Measurements from ENCODE around the gene PLA2G2D. TPM values are rescaled to one million over a fixed set of nuclear protein-coding genes. Genes with fewer than 3 reads are reported as not detected.

The PLA2G2D gene
- total RNA-seq, 1 experiment from 2014 or later = not detected

DNA sequence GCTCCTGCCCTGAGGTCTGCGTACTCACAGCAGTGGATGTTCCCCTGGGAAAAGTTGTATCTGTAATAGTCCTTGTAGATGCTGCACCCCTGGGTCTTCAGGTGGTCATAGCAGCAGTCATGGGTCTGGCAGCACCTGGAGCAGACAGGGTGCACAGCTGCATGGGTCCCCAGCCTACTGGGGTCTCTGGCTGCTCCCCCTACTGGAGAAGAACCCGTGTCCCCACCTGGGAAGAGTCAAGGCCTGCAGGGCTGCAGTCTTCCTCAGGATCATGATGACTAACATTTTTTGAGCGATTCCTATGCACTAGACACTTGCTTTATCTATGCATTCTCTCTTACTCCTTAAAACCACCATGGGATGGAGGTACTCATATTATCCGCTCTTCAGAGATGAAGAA lies 3.9 kb downstream of the PLA2G2D start:
- no peak for DNase-seq (ENCODE audit: low spot score)

DNA sequence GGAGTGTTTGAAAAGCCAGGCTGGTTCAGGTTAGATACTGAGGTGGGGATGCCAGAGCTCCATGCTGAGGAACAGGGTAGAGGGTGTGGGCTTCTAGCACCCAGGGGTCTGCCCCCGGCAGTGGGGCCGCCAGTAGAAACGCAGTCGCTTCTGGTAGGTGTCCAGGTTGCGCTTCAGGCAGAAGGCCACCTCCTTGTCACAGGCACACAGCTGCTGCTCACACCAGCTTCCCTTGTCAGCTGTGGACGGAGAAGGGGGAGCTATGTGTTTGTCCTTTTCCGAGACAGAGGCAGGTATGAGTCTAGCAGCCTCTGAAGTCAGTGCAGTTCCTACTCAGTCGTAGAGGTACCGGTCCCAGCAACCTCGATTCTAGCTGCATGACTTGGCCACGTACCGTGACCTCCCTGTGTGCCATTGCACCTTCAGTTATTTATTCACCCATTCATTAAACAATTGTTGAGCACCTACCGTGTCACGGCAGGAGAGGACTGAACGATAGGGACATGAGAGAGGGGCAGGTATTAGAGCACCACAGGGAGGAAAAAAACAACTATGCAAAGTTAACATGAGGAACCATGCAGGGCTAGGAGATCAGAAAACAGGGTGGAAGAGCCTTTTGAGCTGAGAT lies 5.2 kb downstream of the PLA2G2D start:
- DNase-seq (ENCODE audit: low spot score) = no peak

DNA sequence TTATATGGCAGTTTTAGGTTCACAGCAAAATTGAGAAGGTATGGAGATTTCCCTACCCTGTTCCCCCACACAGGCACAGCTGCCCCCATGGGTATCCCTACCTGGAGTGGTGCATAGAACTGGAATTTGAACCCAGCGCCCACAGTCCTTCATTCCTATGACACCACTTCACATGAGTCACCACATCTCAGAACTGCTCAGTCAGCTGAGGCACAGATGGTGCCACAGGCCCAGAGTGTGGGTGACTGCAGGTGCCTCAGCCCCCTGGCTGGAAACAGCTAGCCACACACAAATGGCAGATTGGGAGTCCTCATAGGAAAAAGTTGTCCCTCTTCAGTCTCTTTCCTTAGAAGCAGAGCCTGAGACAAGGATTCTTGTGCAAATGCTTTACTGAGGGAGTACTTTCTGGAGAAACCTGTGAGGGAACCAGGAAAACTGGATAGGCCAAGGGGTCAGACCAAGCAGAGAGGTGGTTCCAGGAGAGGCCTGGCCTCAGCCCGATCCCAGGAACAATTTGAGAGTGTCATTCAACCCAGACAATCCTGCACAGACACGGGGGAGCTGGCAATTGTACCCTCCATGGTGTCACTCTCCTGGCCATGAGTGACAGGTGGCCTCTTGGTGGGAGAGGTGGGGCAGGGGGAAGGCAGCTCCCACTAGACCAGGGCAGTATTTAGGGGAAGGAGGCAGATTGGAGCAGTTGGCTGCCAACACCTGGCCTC lies 6.9 kb downstream of the PLA2G2D start:
- DNase-seq (ENCODE audit: low spot score) = peak; percentile 29

DNA sequence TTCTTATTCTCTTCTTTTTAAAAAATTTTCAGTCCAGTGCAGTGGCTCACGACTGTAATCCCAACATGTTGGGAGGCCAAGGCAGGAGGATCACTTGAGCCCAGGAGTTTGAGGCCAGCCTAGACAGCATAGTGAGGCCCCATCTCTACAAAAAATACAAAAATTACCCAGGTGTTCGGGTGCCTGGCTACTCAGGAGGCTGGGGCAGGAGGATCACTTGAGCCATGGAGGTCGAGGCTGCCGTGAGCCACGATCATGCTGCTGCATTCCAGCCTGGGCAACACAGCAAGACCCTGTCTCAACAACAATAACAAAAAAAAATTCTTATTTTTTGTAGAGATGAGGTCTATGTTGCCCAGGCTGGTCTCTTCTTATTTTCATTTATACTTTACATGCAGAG lies 7.9 kb downstream of the PLA2G2D start:
- no peak for DNase-seq (ENCODE audit: low spot score)

DNA sequence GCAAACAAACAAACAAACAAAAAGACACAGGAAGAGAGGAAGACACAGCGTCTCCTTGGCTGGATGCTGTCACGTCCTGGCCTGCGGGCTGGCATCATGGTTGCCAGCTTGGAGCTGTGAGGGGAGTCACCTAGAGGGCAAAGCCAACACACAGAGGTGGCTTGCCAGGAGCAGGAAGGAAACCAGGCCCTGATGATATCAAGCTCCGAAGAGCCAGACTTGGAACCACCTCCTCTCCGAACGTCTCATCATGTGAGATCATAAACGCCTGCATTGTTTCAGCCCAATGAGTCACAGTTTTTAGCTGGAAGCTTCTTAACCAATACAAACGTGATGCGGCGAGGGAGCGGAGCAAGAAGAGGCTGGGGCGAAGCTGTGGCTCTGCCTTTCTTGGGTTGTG lies 8.7 kb downstream of the PLA2G2D start:
- peak; percentile 83 for DNase-seq (ENCODE audit: low spot score)

DNA sequence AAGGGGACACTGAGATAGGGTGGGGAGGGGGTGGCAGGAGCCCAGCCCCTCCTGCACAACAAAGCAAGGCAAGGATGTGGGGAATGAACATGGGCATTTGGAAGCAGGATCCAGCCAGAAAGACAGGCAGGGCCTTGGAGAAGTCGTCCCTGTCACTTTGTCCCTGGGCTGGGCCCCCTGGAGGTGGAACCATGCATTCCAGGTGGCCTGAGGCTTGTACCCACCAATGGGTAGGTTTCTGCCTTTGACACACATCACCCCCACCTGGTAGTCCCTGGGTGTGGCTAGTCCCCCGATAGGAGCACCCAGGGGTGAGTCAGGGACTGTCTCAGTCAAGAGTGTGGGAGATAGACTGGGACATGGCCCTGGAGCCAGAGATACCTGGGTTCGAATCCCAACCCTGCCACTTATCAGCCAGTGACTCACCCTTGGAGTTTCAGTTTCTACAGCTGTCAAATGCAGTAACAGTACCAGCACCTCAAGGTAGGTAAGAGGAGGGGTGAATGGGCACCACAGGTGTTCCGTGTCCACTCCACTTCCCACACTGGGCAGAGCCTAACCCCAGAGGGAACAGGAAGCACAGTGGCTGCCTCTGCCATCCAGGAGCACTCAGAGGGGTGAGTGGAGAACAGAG lies 10.0 kb downstream of the PLA2G2D start:
- DNase-seq (ENCODE audit: low spot score) = no peak

DNA sequence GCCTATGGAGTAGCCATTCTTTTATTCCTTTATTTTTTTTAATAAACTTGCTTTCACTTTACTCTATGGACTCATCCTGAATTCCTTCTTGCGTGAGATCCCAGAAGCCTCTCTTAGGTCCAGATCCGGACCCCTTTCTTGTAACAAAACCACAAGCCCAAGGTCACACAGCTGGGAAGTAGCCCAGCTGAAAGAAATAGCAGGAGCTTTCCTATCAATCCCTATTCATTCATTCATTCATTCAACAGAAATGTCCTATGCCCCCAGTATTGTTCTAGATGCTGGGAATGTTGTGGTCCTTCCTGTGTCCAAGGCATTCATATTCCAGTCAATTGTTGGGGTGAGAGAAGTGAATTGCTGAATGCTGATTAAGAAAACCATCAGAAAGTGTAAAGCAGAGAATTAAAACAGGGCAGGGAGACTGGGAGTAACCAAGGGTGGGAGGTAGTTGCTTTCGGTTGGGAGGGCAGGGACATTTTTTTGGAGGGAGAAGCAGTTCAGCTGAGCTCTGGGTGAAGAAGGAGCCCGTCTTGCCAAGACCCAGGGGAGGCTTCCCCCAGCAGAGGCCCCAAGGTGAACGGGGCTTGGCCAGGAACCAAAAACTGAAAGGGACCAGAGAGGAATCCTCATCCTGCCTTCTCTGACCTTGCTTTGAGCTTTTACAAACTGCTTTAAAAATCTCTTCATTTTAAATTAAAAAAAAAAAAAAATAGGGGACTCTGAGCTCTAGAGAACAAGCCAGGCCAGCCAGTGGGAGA lies 10.8 kb downstream of the PLA2G2D start:
- no peak for DNase-seq (ENCODE audit: low spot score)

DNA sequence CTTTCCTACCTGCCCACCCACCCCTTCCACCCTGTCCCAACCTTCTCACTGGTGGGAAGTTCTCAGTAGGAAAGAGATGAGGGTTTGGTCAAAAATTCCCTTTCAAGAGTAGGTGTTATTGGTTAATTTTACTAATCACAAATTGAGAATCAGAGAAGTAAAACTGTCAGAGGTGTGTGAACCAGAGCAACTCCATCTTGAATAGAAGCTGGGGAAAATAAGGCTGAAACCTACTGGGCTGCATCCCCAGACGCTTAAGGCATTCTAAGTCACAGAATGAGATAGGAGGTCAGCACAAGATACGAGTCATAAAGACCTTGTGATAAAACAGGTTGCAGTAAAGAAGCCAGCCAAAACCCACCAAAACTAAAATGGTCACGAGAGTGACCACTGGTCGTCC lies 11.5 kb downstream of the PLA2G2D start:
- DNase-seq (ENCODE audit: low spot score) = no peak

DNA sequence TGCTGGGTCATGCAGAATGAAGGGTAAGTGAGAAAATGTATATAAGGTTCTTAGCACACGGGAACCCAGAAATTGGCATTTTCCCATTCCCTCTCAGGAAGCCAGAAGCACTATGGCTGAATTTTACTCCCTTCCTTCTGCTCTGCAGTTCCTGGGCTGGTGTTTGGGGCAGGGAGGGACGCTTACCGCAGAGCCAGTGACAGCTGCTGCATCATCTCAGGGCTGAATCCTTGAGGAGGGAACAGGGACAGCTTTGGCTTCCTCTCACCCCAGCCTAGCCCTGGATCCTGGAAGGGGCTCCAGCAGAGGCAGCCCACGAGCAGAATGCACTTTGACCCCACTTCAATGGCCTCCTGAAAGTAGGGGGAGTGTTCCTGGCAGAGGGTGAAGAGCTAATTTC lies 12.0 kb downstream of the PLA2G2D start:
- DNase-seq (ENCODE audit: low spot score) = no peak

DNA sequence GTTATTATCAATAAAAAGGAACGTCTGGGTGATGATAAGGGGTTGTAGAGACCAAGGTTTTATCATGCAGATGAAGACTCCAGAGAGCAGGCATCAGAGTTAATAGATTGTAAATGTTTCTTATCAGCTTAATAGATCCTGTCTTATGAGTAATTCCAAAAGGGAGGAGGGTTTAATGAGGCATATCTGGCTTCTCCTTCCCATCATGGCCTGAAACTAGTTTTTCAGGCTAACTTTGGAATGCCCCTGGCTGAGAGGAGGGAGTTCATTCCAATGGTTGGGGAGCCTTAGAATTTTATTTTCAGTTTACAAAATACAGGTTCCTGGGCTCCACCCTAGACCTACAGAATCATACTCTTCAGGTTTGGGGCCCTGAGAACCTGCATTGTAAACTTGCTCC lies 13.5 kb downstream of the PLA2G2D start:
- DNase-seq (ENCODE audit: low spot score) = peak; percentile 52

DNA sequence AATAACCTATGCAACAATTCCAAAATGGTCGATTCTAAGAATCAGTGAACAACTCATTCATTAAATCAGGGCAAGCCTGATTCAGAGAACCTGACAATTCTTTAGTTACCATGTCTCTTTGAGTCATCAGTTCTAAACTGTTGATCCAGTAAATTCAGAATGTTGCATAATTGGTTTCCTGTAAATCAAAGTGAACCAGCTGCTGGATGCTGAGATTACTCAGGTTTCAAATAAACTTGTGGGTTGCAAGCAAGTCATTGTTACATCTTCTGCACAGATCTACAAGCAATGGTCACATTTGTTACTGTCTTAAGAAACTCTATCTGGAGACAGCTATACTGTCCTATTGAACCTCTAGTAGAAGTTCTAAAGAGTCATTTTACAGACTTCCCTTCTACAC lies 16.5 kb downstream of the PLA2G2D start:
- no peak for DNase-seq (ENCODE audit: low spot score)

DNA sequence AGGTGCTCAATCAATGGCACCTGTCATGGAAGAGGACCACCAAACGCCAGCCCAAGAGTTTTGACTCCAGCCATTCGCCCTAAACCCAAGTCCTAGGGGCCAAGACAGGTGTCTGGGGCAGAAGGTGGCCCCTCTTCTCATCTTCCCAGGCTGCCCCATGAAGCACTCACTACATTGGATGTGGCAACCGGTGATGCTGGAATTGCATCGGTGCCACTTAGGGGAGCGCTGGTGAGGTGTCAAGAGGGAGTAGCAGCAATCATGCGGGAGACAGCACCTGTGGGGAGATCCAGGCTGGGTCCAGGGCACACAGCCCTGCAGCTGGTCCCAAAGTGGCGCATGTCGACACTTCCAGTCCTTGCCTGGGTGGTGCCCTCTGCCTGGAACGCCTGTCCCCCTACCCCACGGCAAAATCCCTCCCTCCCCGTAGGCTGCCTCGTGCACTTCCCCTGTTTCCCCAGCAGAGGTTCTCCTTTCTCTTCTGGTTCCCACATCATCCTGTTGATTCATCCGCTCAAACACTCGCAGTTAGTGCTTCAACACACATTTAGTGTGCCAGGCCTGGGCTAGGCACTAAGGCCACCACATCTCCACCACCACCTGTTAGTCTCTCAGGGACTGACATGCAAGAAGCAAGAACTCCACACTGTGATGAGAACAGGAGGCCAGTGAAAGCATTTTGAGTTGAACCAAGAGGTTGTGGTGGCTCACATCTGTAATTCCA lies 18.5 kb downstream of the PLA2G2D start:
- peak; percentile 80 for DNase-seq (ENCODE audit: low spot score)

DNA sequence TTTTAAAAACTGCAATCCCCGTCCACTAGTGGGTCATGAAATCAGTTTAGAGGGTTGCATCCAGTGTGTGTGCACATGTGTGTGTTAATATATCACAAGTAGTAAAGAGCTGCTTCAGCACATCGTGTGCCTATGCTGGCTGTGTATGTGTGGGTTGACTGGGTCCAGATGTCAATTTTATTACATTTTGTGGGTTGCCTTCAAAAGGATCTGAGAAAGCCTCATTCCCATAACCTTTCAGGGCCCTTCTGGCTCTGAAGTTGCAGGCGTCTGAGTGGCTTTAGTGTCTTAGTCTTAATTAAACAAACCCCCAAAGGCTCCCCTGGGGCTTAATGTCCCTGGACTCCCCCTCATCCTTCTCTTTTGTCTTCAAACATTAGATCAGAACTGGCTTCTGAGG lies 19.8 kb downstream of the PLA2G2D start:
- DNase-seq (ENCODE audit: low spot score) = no peak

DNA sequence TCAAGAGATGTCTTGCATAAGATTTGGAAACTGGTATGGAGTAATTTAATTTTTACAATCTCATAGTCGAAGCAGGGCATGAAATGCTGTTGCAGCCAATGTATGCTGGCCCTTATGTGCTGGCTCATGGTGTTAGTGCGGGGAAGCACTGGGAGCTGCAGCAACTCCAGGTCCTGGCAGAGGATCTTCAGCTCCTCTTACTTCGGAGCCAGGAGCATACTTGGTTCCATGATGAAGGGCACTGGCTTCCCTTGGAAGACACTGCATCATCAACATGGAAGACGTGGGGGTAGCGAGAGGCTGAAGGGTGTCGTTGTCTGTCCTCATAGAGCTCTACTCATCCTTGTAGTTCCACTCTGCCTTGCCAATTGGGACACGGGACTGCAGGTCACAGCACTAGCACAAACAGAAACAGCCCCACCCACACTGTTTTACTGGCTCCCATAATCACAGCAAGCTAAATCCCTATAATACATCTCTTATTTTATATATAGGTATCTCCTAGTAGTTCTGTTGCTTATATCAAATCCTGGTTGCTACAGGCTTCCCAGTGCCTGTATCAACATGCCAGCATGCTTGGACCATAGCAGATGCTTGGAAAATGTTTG lies 22.4 kb downstream of the PLA2G2D start:
- no peak for DNase-seq (ENCODE audit: low spot score)

DNA sequence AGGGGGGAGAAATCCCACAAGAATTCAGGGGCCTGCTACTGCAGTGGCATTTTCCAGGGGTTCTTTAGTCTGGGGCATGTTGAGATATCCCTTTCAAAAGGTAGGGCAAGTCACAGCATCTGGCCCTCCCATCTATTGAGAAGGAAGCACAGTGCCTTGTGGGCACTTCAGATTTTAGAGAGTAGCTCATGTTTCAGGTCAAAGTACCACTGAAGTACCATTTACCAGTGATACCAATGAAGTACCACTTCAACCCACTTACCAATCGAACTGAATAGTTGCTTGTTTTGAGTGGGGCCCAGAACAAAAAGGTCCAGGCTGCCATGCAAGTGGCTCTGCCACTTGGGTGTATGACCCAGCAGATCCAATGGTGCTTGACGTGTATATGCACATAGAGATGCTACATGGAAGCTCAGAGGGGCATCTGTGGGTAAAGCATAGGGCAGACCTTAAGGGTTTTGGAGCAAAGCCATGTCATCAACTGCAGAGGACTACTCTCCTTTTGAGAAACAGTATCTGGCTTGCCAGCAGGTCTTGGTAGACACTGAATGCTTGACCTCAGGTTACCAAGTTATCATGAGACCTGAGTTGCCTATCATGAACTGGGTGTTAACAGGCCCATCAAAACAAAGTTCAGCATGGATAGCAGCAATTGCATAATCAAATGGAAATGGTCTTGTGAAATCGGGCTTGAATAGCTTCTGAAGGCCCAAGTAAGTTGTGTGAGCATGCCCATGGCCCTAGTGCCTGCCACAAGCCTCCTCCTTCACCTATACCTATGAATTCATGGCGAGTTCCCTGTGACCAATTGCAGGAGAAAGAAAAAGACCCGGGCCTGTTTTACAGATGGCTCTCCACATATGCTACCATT lies 23.5 kb downstream of the PLA2G2D start:
- DNase-seq (ENCODE audit: low spot score) = no peak

DNA sequence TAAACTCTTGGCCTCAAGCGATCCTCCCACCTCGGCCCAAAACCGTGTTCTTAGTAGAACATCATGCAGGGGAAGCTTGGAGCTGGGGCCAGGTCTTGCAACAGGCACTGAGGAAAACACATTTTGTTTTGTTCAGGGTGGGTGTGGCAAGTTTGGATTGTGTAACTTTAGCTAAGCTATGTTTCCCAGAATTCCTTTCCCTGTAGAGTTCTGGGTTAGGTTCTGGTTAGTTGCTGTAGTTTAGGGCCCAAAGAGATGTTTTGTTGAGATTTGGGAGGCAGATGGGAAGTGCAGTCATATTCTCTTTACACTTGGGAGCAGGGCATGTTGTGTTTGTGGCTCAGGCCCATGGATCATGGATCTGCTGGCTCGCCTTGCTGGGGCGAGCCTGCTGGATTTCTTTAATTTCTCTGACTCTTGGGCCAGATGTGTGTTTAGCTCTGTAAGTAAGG lies 25.4 kb downstream of the PLA2G2D start:
- no peak for DNase-seq (ENCODE audit: low spot score)

DNA sequence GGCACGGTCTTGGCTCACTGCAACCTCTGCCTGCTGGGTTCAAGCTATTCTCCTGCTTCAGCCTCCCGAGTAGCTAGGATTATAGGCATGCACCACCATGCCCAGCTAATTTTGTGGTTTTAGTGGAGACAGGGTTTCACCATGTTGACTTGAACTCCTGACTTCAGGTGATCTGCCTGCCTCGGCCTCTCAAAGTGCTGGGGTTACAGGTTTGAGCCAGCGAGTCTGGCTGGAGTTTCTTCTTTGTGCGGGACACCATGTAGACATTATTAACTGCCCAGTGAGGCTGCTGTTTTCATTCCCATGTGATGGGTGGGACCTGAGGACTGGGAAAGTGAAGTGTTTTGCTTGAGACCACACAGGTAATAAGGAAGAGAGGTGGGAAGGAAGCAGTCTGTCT lies 26.0 kb downstream of the PLA2G2D start:
- no peak for DNase-seq (ENCODE audit: low spot score)

DNA sequence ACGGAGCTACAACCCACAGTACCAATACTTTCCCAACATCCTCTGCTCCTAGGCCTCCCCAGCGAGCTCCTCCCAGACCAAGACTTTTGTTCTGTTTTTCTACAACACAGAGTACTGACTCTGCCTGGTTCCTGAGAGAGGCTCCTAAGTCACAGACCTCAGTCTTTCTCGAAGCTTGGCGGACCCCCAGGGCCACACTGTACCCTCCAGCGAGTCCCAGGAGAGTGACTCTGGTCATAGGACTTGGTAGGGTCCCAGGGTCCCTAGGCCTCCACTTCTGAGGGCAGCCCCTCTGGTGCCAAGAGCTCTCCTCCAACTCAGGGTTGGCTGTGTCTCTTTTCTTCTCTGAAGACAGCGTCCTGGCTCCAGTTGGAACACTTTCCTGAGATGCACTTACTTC lies 28.7 kb downstream of the PLA2G2D start:
- DNase-seq (ENCODE audit: low spot score) = no peak

DNA sequence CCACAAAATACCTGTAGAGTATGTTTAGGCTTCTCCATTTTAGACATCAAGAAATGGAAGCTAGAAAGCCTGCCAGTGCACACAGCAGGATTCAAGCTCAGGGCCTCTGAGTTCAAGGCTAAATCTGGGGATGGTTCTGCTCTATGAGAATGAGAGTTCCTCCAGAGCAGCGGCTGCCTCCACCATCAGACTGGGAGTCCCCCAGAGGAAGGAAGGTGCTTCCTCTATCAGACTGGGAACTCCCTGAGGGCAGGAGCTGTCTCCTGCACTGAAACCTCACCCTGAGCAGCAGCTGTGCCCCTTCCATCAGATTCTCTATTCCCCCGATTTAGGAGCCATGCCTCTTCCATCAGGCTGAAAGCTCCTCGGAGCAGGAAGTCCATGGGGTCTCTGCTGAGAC lies 29.2 kb downstream of the PLA2G2D start:
- DNase-seq (ENCODE audit: low spot score) = no peak
